ENCODE measurements around the gene MAGOHB. TPM values are rescaled to one million over a fixed set of nuclear protein-coding genes. Genes with fewer than 3 reads are reported as not detected.

MAGOHB gene
- total RNA-seq, 1 donor from 2014 or later = 38.7 TPM

- Mint-ChIP-seq H3K27me3 (ENCODE audit: low read depth) (no peaks in the 10 kb centered on the region), H3K36me3 (no peaks in the 10 kb centered on the region), H3K4me3 (no peak overlapping the region), H3K9me3 (no peaks in the 10 kb centered on the region), H3K4me1 (no peaks in the 10 kb centered on the region), H3K27ac (no peak overlapping the region)
- DNase-seq (ENCODE audit: low spot score in 2 of 2, unreplicated experiment in 2 of 2) = no peak
- TF ChIP-seq CTCF (IDR thresholded peaks at IDR 0.05; ENCODE audit: unreplicated experiment) = peak; percentile 89
Measured at GRCh38 chr12:10562306-10562933, 51.0 kb downstream of the MAGOHB start.

GRCh38 chr12:10559244-10559643 is 54.2 kb downstream of the MAGOHB start:
- Mint-ChIP-seq H3K4me3 (no peak overlapping the region), H3K4me1 (no peaks in the 10 kb centered on the region), H3K27ac (no peak overlapping the region), H3K36me3 (no peaks in the 10 kb centered on the region), H3K9me3 (no peaks in the 10 kb centered on the region), H3K27me3 (ENCODE audit: low read depth) (no peaks in the 10 kb centered on the region)
- no peak for DNase-seq (ENCODE audit: low spot score in 2 of 2, unreplicated experiment in 2 of 2)
- TF ChIP-seq CTCF (IDR thresholded peaks at IDR 0.05; ENCODE audit: unreplicated experiment) = no peak

GRCh38 chr12:10558789-10559188 is 54.6 kb downstream of the MAGOHB start:
- Mint-ChIP-seq H3K9me3 (peaks cover under 1% of the 10 kb centered on the region), H3K27ac (no peak overlapping the region), H3K4me1 (no peaks in the 10 kb centered on the region), H3K4me3 (no peak overlapping the region), H3K27me3 (ENCODE audit: low read depth) (no peaks in the 10 kb centered on the region), H3K36me3 (no peaks in the 10 kb centered on the region)
- no peak for DNase-seq (ENCODE audit: low spot score in 2 of 2, unreplicated experiment in 2 of 2)
- TF ChIP-seq CTCF (IDR thresholded peaks at IDR 0.05; ENCODE audit: unreplicated experiment) = no peak

GRCh38 chr12:10558301-10558700 is 55.1 kb downstream of the MAGOHB start:
- no peak for DNase-seq (ENCODE audit: low spot score in 2 of 2, unreplicated experiment in 2 of 2)
- Mint-ChIP-seq H3K9me3 (peaks cover 6% of the 10 kb centered on the region), H3K27me3 (ENCODE audit: low read depth) (no peaks in the 10 kb centered on the region), H3K4me3 (no peak overlapping the region), H3K27ac (no peak overlapping the region), H3K36me3 (no peaks in the 10 kb centered on the region), H3K4me1 (no peaks in the 10 kb centered on the region)
- no peak for TF ChIP-seq CTCF (IDR thresholded peaks at IDR 0.05; ENCODE audit: unreplicated experiment)

- no peak for DNase-seq (ENCODE audit: low spot score in 2 of 2, unreplicated experiment in 2 of 2)
- Mint-ChIP-seq H3K36me3 (no peaks in the 10 kb centered on the region), H3K4me3 (no peak overlapping the region), H3K9me3 (peaks cover 11% of the 10 kb centered on the region), H3K27me3 (ENCODE audit: low read depth) (no peaks in the 10 kb centered on the region), H3K4me1 (no peaks in the 10 kb centered on the region), H3K27ac (no peak overlapping the region)
- no peak for TF ChIP-seq CTCF (IDR thresholded peaks at IDR 0.05; ENCODE audit: unreplicated experiment)
Measured at GRCh38 chr12:10557766-10558165, 55.6 kb downstream of the MAGOHB start.

- TF ChIP-seq CTCF (IDR thresholded peaks at IDR 0.05; ENCODE audit: unreplicated experiment) = no peak
- peaks cover 15% of the 10 kb centered on the region for H3K9me3 Mint-ChIP-seq
- H3K27ac Mint-ChIP-seq = no peak overlapping the region
- no peak for DNase-seq (ENCODE audit: low spot score in 2 of 2, unreplicated experiment in 2 of 2)
- H3K36me3 Mint-ChIP-seq = no peaks in the 10 kb centered on the region
- no peaks in the 10 kb centered on the region for H3K27me3 Mint-ChIP-seq (ENCODE audit: low read depth)
- H3K4me3 Mint-ChIP-seq = no peak overlapping the region
- H3K4me1 Mint-ChIP-seq = no peaks in the 10 kb centered on the region
Measured at GRCh38 chr12:10557329-10557728, 56.1 kb downstream of the MAGOHB start.
